ENCODE data around the gene ATOH1.

GRCh38 chr4:93781198-93781597 lies 47.4 kb upstream of the ATOH1 start:
- TF ChIP-seq CTCF (IDR thresholded peaks at IDR 0.05; ENCODE audit: insufficient read depth, low read depth, low read length) (no peak), EZH2 (IDR thresholded peaks at IDR 0.05; ENCODE audit: insufficient read depth, low read length) (no peak)
